HT-29 (cell line): ENCODE data around the gene ZCCHC14. TPM values are rescaled to one million over a fixed set of nuclear protein-coding genes. Genes with fewer than 3 reads are reported as not detected.
"Not testable (repeated sequence)": the region's sequence is repeated elsewhere in the genome, so short reads cannot be mapped to it uniquely, and the experiment has no call there.

Experiments used
- DNase-seq: peaks from one replicate; pipeline ENCODE4 v3.0.0-alpha.2; 2015; ENCODE audit warnings: low spot score
- total RNA-seq: library from RNA; depleted of rRNA; stranded (reverse); fragments of >200 nt; shearing (Covaris generic); gene quantifications from 2 replicates; pipeline ENCODE4 v1.2.3, GENCODE V29; 2014

ZCCHC14 gene
- total RNA-seq, 1 experiment from 2014 or later = 13.8 TPM

DNA sequence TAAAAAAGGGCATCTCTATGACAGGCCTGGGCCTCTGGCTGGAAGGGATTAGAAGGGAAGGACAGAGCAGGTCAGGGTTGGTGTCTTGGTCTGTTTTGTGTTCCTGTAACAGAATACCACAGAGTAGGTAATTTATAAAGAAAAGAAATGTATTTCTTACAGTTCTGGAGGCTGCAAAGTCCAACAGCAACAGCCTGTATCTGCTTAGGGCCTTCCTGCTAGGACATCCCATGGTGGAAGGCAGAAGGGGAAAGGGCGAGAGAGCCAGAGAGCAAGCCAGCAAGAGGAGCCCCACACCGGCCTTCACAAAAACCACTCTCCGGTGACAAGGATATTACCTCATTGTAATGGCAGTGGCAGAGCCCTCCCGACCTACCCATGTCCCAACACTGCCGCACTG lies 11.1 kb downstream of the ZCCHC14 start:
- DNase-seq = not testable (repeated sequence)

DNA sequence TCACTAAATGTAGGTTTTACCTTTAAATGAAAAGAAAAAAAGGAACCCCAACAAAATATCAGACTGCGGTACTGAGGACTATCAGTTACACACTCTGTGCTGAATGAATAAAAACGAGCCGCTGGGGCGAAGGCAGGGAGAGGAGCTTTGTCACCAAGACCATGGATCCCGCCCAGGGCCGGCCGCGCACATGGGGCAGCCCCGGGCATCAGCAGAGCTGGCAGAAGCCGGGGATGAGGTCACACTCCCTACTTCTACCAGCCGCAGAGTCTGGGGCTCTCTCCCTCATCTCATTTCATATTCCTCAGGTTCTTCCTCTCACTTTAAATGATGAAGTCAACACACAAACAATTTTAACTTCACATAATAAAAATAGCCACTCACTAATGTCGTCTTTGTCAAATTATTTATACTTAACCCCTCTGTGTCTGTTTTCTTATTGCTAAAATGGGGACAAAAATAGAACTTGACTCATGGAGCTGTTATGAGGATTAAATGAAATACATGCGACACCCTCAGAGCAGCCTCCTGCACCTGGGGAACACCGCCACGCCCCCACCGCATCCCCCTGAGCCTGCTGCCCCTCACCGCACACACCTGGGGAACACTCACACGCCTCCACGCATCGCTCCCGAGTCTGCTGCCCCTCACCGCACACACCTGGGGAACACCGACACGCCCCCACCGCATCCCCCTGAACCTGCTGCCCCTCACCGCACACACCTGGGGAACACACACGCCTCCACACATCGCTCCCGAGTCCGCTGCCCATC lies 15.4 kb downstream of the ZCCHC14 start:
- DNase-seq = not testable (repeated sequence)

GRCh38 chr16:87474566-87474996 lies 18.2 kb downstream of the ZCCHC14 start:
- DNase-seq = no peak

DNA sequence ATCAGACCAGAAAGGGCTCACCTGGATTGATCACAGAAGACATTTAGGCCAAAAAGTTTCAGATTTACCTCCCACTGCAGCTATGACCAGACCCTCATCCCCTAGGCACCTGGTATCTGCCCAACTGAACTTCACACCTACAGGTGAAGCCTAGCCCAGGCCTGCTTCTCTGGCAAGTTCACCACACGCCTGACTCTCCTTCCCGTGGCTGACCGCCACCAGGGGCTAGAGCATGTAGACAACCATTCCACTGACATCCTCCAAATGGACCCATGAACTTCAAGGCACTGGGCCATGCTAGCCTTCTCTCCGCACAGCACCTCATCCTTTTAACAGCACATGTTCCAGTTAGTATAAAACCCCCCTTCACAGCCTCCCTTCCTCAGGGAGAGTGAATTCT lies 18.8 kb downstream of the ZCCHC14 start:
- no peak for DNase-seq

GRCh38 chr16:87472935-87473334 lies 19.9 kb downstream of the ZCCHC14 start:
- DNase-seq = no peak

- DNase-seq = no peak
These were observed 20.6 kb downstream of the ZCCHC14 start for GRCh38 chr16:87472142-87472778.

DNA sequence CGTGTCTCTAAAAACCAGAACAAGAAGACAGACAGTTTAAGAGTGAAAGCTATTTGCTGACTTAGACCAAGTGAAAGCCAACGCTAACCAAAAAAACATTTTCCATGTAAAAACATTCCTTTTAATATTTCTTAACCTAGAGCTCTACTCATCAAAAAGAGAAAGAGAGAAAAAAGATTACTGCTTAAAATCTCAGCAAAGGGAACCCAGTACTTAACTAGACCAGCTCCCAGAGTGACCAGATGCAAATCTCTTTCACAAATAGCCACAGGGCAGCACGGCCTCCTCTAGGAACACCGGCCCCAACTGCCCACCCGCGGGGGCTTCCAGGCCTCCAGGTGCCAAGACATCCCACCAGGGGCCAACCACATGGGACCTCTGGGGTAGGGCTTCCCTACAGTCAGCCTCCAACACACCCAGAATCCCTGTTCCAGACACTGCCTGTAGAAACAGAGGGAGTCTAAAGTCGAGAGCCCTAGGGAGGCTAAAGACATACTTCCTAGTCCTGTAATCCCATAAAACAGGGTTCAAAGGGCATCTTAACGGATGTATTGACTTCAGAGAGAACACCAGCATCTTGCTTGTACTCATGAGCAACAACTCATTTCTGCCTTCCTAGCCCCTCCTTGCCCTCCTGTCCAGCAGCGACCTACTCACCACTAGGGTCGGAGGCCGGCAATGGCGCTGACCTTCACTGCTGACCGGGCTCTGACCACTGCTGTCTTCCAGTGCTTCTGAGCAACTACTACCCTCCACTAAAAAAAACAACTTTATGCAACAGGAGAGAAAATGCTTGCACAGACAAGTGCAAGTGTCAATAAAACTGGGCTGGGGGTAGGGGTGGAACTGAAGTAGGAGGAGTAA lies 21.3 kb downstream of the ZCCHC14 start:
- DNase-seq = peak; percentile 40

- no peak for DNase-seq
These were observed 22.5 kb downstream of the ZCCHC14 start for GRCh38 chr16:87470332-87470731.

DNA sequence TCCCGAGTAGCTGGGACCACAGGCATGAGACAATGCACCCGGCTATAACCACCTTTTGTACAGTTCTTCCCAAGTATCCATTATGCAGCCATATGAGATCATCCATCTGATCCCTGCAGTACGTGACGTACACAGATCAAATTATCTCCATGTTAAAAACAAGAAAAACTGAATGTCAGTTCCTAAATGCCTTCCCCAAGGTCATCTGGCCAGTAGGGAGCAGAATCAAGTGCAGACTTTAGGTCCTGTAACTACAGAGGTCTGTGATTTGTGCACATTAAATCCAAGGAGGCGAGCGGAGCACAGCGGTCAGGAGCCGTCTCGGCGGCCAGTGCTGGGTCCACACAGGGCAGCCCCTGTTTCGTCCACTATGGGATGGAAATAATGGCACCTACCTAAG lies 23.7 kb downstream of the ZCCHC14 start:
- no peak for DNase-seq

DNA sequence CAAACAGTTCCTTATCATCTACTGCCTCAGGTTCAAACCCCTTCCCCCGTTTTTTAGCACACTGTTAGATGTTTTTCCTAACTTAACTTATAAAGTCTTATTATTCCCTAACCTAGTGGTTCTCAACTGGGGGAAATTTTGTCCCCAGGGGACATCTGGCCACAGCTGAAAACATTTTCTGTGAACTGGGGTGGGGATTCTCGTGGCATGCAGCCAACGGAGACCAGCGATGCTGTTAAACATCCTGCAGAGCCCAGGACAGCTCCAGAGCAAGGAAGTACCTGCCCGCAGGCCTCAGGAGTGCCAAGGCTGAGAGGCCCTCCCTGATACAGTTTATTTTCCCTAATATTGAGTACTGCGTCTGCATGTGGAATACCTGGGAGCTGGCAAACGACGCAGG lies 24.3 kb downstream of the ZCCHC14 start:
- DNase-seq = no peak

- no peak for DNase-seq
These were observed 25.8 kb downstream of the ZCCHC14 start for GRCh38 chr16:87466975-87467501.

DNA sequence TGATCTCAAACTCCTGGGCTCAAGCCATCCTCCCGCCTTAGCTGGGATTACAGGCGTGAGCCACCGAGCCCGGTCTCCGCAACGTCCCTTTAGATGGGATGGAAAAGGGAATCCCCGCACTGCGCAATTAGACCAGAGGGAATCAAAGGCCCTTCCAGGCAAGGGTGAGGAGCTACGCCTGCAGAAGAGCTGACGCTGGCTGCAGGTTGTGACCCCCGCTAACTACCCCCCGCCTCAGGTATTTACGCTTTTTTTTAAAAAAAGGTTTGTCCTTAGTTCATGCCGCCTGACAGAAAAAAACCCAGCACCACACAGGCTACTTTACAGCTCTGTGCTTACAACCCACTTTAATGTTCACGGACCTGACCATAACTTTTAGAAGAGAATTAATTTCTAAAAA lies 26.9 kb downstream of the ZCCHC14 start:
- no peak for DNase-seq

DNA sequence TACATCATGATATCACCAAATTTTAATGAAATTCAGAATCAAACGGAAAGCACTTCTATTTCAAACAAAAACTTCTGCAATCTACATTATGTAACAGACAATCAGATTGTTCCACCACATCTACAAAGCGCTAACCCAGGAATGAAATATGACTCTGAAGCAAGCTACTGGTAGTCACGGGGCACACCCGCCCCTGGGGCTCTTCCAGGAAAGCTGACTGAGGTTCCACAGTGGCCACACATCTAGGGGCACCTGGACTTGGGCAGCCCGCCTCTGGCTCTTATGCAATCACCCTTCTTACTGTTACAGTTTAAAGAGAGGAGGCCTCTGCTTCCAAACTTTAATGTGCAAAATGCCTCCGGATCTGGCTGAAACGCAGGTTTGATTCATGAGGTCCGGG lies 27.5 kb downstream of the ZCCHC14 start:
- peak; percentile 51 for DNase-seq

- DNase-seq = peak; percentile 49
These were observed 28.0 kb downstream of the ZCCHC14 start for GRCh38 chr16:87464691-87465300.

DNA sequence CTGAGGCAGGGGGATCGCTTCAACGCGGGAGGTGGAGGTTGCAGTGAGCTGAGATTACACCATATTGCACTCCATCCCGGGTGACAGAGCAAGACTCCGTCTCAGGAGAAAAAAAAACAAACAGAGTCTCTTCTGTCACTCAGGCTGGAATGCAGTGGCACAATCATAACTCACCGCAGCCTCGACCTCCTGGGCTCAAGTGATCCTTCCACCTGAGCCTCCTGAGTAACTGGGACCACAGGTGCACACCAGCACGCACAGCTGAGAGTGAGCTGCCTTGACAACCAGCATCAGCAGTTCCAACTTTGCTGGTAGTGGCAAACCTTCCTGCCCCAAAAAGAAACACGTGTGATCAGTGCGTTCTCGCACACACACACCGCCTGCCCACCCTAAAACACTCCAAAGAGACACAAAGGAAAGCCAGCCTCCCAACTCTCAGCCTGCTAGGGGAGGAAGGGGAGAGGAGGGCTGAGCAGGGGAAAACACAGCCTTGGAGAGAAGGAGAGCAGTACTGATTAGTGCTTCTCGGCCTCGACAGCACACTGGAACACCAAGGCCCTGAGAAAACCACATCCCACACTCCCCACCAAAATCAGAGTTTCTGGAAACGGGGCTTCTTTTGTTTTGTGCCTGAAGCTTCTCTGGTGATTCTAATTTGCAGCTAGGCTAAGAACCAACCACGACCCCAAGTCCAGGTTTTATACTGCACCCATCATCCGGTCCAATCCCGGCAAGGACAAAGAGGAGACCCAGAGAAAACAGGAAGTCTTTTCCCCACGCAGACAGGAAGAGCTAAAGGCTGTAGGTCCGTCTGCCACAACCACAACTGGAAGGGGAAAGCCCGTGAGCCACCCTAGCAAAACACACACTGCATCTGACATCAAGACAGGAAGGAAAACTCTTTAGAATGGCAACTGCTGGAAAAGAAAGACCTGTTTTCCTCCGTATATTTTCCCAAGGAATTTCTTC lies 28.8 kb downstream of the ZCCHC14 start:
- DNase-seq = no peak

DNA sequence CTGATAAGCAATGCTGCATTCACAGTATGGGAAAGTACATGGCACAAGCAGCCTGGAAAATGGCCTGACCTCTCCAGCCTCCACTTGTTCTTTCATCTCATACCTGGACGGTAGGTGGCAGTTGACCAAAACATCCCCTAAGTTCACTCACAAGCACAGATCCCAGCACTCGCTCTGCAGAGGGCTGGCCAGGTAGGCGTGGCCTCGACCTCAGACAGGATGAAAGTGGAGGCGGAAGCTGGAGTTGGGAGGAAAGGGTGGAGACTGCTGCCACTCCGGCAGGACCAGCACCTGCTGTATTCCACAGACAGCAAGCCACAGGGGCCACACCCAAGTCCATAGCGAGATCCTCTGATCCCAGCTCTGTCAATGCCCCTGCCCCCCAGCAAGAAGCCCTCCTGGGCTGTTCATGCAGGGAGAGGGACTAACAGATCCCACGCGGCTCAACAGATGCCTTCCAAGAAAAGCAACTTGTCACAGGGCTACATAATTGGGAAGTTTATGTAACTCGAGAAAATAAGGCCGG lies 31.3 kb downstream of the ZCCHC14 start:
- peak; percentile 98 for DNase-seq

GRCh38 chr16:87460936-87461335 lies 31.9 kb downstream of the ZCCHC14 start:
- no peak for DNase-seq

DNA sequence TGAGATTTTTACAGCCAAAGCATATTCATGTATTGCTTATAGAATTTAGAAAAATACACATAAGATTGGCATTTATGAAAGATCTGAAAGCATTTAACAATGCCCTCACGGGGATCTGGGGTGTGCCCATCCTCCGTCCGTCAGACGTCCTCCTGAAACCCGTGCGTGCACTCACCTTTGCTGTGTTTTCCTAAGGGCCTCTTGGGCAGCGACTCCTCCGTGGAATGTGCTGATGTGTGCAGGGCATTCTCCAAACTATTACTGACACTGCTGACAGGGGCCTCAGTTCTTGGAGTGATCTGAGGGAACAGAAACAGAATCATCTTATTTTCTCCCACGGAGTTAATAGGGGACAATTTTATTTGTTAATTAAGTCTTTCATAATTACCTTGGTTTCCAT lies 33.0 kb downstream of the ZCCHC14 start:
- no peak for DNase-seq

DNA sequence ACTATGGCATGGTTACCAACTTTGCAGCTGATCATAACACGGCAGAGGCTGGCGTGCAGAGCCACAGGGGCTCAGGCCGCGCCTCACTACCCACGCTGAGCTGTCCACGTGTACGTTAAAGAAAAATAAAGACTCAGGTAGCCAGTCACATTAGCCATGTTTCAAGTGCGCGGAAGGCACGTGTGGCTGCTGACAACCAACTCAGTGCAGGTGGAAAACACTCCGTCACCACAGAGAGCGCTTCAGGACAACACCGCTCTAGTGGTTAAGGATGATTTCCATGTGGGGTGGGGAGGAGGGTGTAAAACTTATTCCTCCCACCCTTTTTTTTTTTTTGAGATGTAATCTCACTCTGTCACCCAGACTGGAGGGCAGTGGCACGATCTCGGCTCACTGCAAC lies 33.8 kb downstream of the ZCCHC14 start:
- DNase-seq = no peak

DNA sequence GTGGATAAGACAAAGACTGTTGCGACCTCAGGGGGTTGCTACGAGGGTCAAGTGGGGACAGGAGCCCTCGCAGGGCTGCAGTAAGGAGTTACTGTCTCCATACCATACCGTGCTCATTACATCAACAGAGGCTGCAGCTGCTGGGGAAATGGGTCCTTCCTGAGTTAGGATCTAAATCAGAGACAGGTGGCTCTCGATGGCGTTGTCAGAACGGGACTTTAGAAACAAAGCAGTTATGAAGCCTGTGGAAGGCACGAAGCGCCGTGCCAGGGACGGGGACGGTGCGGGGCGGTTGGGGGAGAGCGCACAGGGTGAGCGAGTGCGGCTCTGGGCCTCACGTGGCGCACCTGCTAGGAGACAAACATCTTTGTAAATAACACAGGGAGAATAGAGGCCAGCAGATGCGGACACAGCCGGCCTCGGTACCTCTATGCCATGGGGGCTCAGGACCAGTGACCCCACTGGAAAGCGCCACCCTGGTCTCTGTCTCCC lies 34.4 kb downstream of the ZCCHC14 start:
- no peak for DNase-seq
